Endothelial cell of umbilical vein (primary cell): Measurements from ENCODE around the gene CCN2. TPM values are rescaled to one million over a fixed set of nuclear protein-coding genes. Genes with fewer than 3 reads are reported as not detected.
A peak's percentile ranks its signal among the peaks of the same experiment; 100 is the strongest.

Source experiments
- BruUV-seq: library from RNA; stranded (reverse); fragments of 400-500 nt; replicated peaks from 2 replicates; lab custom pipeline; 2021; lab: Mats Ljungman, UMichigan
- CTCF ChIA-PET: fragments of 300-600, 350-600 bp; sonication (Branson Sonifier 250); formaldehyde crosslinking; loops from one replicate; lab custom pipeline; 2021; ENCODE audit warnings: antibody characterized with exemption, inconsistent platforms; lab: Charles Lee
- POLR2A ChIA-PET: fragments of 300-600, 350-600 bp; sonication (Branson Sonifier 250); formaldehyde crosslinking; loops from one replicate; lab custom pipeline; 2021; ENCODE audit warnings: antibody characterized with exemption, inconsistent platforms; lab: Charles Lee
- DNase-seq: peaks from one replicate; pipeline ENCODE4 v3.0.0-alpha.2; 2011; ENCODE audit warnings: low read depth, low spot score
- FAIRE-seq: peaks from 2 replicates; lab custom pipeline; 2011; peaks lifted over from hg19 to GRCh38; lab: Jason Lieb, UNC
- H2AFZ ChIP-seq: 2 replicates; pipeline ENCODE4 v1.6.0; 2012; ENCODE audit warnings: low read depth, low read length, control low read depth, inconsistent platforms
- H3K27ac ChIP-seq: 2 replicates; pipeline ENCODE4 v1.5.1; 2011; ENCODE audit warnings: low read depth, mild to moderate bottlenecking, control low read depth, low read length, moderate library complexity; ENCODE audit not compliant: insufficient read depth
- H3K27me3 ChIP-seq, 2 experiments: 2 replicates each; pipeline versions ENCODE4 v1.6.0 to v1.6.1; 2011; ENCODE audit warnings: low read length in 2 of 2, mixed read lengths in 1 of 2; ENCODE audit not compliant: control insufficient read depth in 2 of 2, insufficient read depth in 2 of 2
- H3K36me3 ChIP-seq, 2 experiments: 2 replicates in 1 of 2; 3 replicates in 1 of 2; pipeline ENCODE4 v1.5.1; 2011; ENCODE audit warnings: low read length in 2 of 2, mild to moderate bottlenecking in 1 of 2, moderate library complexity in 1 of 2; ENCODE audit not compliant: control insufficient read depth in 2 of 2, insufficient read depth in 2 of 2; ENCODE audit errors: extremely low read depth in 1 of 2
- H3K4me1 ChIP-seq: 3 replicates; pipeline ENCODE4 v1.5.1; 2011; ENCODE audit warnings: mild to moderate bottlenecking, low read length; ENCODE audit not compliant: control insufficient read depth, insufficient read depth; ENCODE audit errors: extremely low read depth
- H3K4me2 ChIP-seq: 2 replicates; pipeline ENCODE4 v1.6.1; 2011; ENCODE audit warnings: low read length, control low read depth, mixed read lengths; ENCODE audit not compliant: insufficient read depth
- H3K4me3 ChIP-seq, 3 experiments: fragments of 200-600 bp in 1 of 3; sonication (generic), shearing (Covaris generic) in 1 of 3; replicated peaks in 1 of 3; 2 replicates each; pipeline ENCODE4 v1.5.1; 2011 to 2016; ENCODE audit warnings: control low read depth in 3 of 3, low read length in 3 of 3, mild to moderate bottlenecking in 2 of 3, inconsistent platforms in 1 of 3, low read depth in 1 of 3, moderate library complexity in 1 of 3; ENCODE audit not compliant: insufficient read depth in 1 of 3
- H3K79me2 ChIP-seq: 2 replicates; pipeline ENCODE4 v1.6.0; 2012; ENCODE audit warnings: low read length, inconsistent platforms; ENCODE audit not compliant: control insufficient read depth, insufficient read depth
- H3K9ac ChIP-seq: replicated peaks from 2 replicates; pipeline ENCODE3; 2011; ENCODE audit warnings: low read length, control low read depth; ENCODE audit not compliant: insufficient read depth; ENCODE audit errors: extremely low read depth
- H3K9me1 ChIP-seq: replicated peaks from 3 replicates; pipeline ENCODE4 v1.6.0; 2011; ENCODE audit warnings: mild to moderate bottlenecking, low read length; ENCODE audit not compliant: control insufficient read depth, insufficient read depth; ENCODE audit errors: extremely low read depth
- H3K9me3 ChIP-seq: replicated peaks from 2 replicates; pipeline ENCODE4 v1.5.1; 2012; ENCODE audit warnings: low read length, inconsistent platforms; ENCODE audit not compliant: control insufficient read depth, insufficient read depth
- H4K20me1 ChIP-seq: replicated peaks from 2 replicates; pipeline ENCODE3; 2011; ENCODE audit warnings: mild to moderate bottlenecking, low read length; ENCODE audit not compliant: control insufficient read depth, insufficient read depth; ENCODE audit errors: extremely low read depth
- EZH2 ChIP-seq: IDR thresholded peaks from 2 replicates; pipeline ENCODE4 v1.6.1; 2012; ENCODE audit warnings: borderline replicate concordance, low read depth, mild to moderate bottlenecking, moderate library complexity, low read length, inconsistent platforms; ENCODE audit not compliant: severe bottlenecking
- FOS ChIP-seq: IDR thresholded peaks from 2 replicates; pipeline ENCODE4 v1.6.1; 2011; ENCODE audit warnings: mild to moderate bottlenecking, low read length, moderate library complexity, borderline replicate concordance; ENCODE audit not compliant: insufficient read depth
- GATA2 ChIP-seq: IDR thresholded peaks from 2 replicates; pipeline ENCODE4 v1.7.0; 2011; ENCODE audit warnings: low read depth, mild to moderate bottlenecking, moderate library complexity, mixed read lengths, low read length; ENCODE audit not compliant: insufficient read length, insufficient read depth
- dilution Hi-C: fragments of 300-500 bp; cut with MboI; formaldehyde crosslinking; loops from one replicate; pipeline ENCODE4 v1.15.0; 2019; ENCODE audit warnings: low sequenced_read_pairs; ENCODE audit not compliant: extremely low pct_ligation_motif_present
- intact Hi-C: fragments of 100-400 bp; cut with micrococcal nuclease; formaldehyde crosslinking; loops from one replicate; pipeline ENCODE4 v1.10.0; 2022
- polyA plus RNA-seq, 4 experiments: library from polyadenylated mRNA; depleted of rRNA in 3 of 4; stranded (reverse) in 3 of 4; unstranded in 1 of 4; fragments of >200 nt; gene quantifications; 2 replicates each; pipeline versions ENCODE4 v1.2.1 to v1.2.3, GENCODE V29; 2011 to 2012; ENCODE audit warnings: missing spikeins in 1 of 4
- total RNA-seq: library from RNA; stranded (reverse); gene quantifications from 2 replicates; pipeline ENCODE4 v1.2.3, GENCODE V29; 2021

Gene CCN2
- total and polyA plus RNA-seq, 2 donors (not counting 3 experiments of a cell fraction or from before 2014, with no cell fraction given) = 1,926 to 2,488 TPM

GRCh38 chr6:131951576-131952230 lies 531 bp upstream of the CCN2 start:
- dilution Hi-C loops (no loop called here), intact Hi-C loops (loop anchor here (1.0 kb wide), 5 partner anchors 29 to 210 kb away; no protein-coding TSS in a partner anchor)
- peaks cover 10 to 11% of the 10 kb centered on the region in 2 experiments for H3K36me3 ChIP-seq
- TF ChIP-seq GATA2 = peak; percentile 28
- no peak for TF ChIP-seq FOS
- no peak for TF ChIP-seq EZH2
- H3K9me1 ChIP-seq = no peaks in the 10 kb centered on the region
- H3K9ac ChIP-seq = peak overlapping the region; percentile 93
- no peak for DNase-seq
- H3K4me2 ChIP-seq = peak overlapping the region; percentile 76
- BruUV-seq = TSS peak; percentile 16
- H3K9me3 ChIP-seq = no peaks in the 10 kb centered on the region
- H3K27ac ChIP-seq = peak overlapping the region; percentile 98
- no peaks in the 10 kb centered on the region for H3K27me3 ChIP-seq
- FAIRE-seq = no peak
- H2AFZ ChIP-seq = no peak overlapping the region
- ChIA-PET CTCF (interaction anchor here (0.8 to 7.2 kb wide), 19 partner anchors 9 to 346 kb away, joined by 3 to 74 read pairs (median 7); no protein-coding TSS in a partner anchor), POLR2A (interaction anchor here (0.6 to 7.3 kb wide), 29 partner anchors 8 to 328 kb away, joined by 3 to 200 read pairs (median 4); no protein-coding TSS in a partner anchor)
- H3K4me3 ChIP-seq = peak overlapping the region in 1 of 3 experiments; percentile 33
- H4K20me1 ChIP-seq = no peaks in the 10 kb centered on the region
- H3K79me2 ChIP-seq = peaks cover 33% of the 10 kb centered on the region
- H3K4me1 ChIP-seq = peaks cover 44% of the 10 kb centered on the region
